A549 (cell line): ENCODE results near the gene TSPAN8. TPM values are rescaled to one million over a fixed set of nuclear protein-coding genes. Genes with fewer than 3 reads are reported as not detected.

Experiments used
- ATAC-seq, 2 experiments: fragments of 200-7000 bp in 1 of 2; fragments of >200 bp in 1 of 2; cut with Nextera tagmentation in 1 of 2; cut with Tn5 transposase in 1 of 2; 3 replicates each; pipeline versions ENCODE4 v1.8.0 to v1.9.1; 2018 to 2020; ENCODE audit warnings: mild to moderate bottlenecking in 1 of 2, moderate library complexity in 1 of 2
- CTCF ChIA-PET: fragments of 300-600 bp; sonication (Branson Sonifier 250); formaldehyde crosslinking; extraction: SDS; loops from one replicate; lab custom pipeline; 2021; ENCODE audit warnings: antibody characterized with exemption, inconsistent platforms; lab: Yijun Ruan, JAX
- POLR2A ChIA-PET: fragments of 350-600 bp; formaldehyde crosslinking; extraction: SDS; loops from one replicate; lab custom pipeline; 2021; ENCODE audit warnings: antibody characterized with exemption, inconsistent platforms; lab: Yijun Ruan, JAX
- DNase-seq, 2 experiments: peaks; one replicate each; pipeline versions ENCODE4 v3.0.0 to v3.0.0-alpha.2; 2011 to 2016; ENCODE audit warnings: low read depth in 1 of 2, low spot score in 1 of 2
- FAIRE-seq: peaks from 2 replicates; lab custom pipeline; 2011; peaks lifted over from hg19 to GRCh38; lab: Jason Lieb, UNC
- H3K27ac ChIP-seq, 2 experiments: fragments of >200 bp; sonication (Bioruptor Twin); formaldehyde crosslinking; 3 replicates each; pipeline ENCODE4 v1.5.1; 2016 to 2017
- H3K4me1 ChIP-seq: fragments of >200 bp; sonication (Bioruptor Twin); formaldehyde crosslinking; 3 replicates; pipeline ENCODE4 v1.6.1; 2016
- H3K4me2 ChIP-seq: fragments of >200 bp; sonication (Bioruptor Twin); formaldehyde crosslinking; 3 replicates; pipeline ENCODE4 v1.6.1; 2016
- H3K4me3 ChIP-seq: fragments of >200 bp; sonication (Bioruptor Twin); formaldehyde crosslinking; 3 replicates; pipeline ENCODE4 v1.5.1; 2016
- H3K9me3 ChIP-seq: fragments of >200 bp; sonication (Bioruptor Twin); formaldehyde crosslinking; 3 replicates; pipeline ENCODE4 v1.6.1; 2016
- ATOH8 ChIP-seq: fragments of 250-450 bp; sonication (Bioruptor Pico); IDR thresholded peaks from 2 replicates; pipeline ENCODE4 v1.5.0; 2020; ENCODE audit warnings: low read depth, mild to moderate bottlenecking, moderate library complexity
- BCL3 ChIP-seq: fragments of >200 bp; sonication (Bioruptor Twin); formaldehyde crosslinking; IDR thresholded peaks from 3 replicates; pipeline ENCODE4 v1.6.1; 2016
- BHLHE40 ChIP-seq: IDR thresholded peaks from 2 replicates; pipeline ENCODE4 v1.6.1; 2012; ENCODE audit warnings: low read depth, low read length, inconsistent platforms
- CBX2 ChIP-seq: fragments of 200-600 bp; sonication (generic); IDR thresholded peaks from 2 replicates; pipeline ENCODE4 v1.6.1; 2016; ENCODE audit warnings: low read depth, mild to moderate bottlenecking, borderline replicate concordance
- CBX8 ChIP-seq: fragments of 200-600 bp; sonication (generic); IDR thresholded peaks from 2 replicates; pipeline ENCODE4 v1.6.1; 2016
- CEBPB ChIP-seq, 2 experiments: fragments of >200 bp in 1 of 2; sonication (Bioruptor Twin) in 1 of 2; formaldehyde crosslinking in 1 of 2; IDR thresholded peaks; 2 replicates each; pipeline ENCODE4 v1.6.1; 2012 to 2016
- CHD2 ChIP-seq: fragments of 150-350 bp; IDR thresholded peaks from 2 replicates; pipeline ENCODE4 v1.6.1; 2014; ENCODE audit warnings: low read length; ENCODE audit not compliant: partially characterized antibody
- CHD4 ChIP-seq: fragments of 200-600 bp; sonication (generic); IDR thresholded peaks from 2 replicates; pipeline ENCODE4 v1.6.1; 2016; ENCODE audit warnings: antibody characterized with exemption, mild to moderate bottlenecking, borderline replicate concordance
- CTCF ChIP-seq: fragments of >200 bp; sonication (Bioruptor Twin); formaldehyde crosslinking; IDR thresholded peaks from 3 replicates; pipeline ENCODE4 v1.5.1; 2016
- E2F6 ChIP-seq: IDR thresholded peaks from 2 replicates; pipeline ENCODE4 v1.6.1; 2012; ENCODE audit warnings: low read depth, borderline replicate concordance
- EHMT2 ChIP-seq: fragments of 200-600 bp; sonication (generic); IDR thresholded peaks from 2 replicates; pipeline ENCODE4 v1.6.1; 2016; ENCODE audit warnings: antibody characterized with exemption, low read depth, mild to moderate bottlenecking, moderate library complexity
- FOSB ChIP-seq: fragments of 250-450 bp; sonication (Bioruptor Pico); IDR thresholded peaks from 2 replicates; pipeline ENCODE4 v1.5.0; 2020; ENCODE audit warnings: mild to moderate bottlenecking, moderate library complexity
- FOSL2 ChIP-seq, 2 experiments: fragments of 450-650 bp in 1 of 2; fragments of >200 bp in 1 of 2; sonication (Bioruptor Twin) in 1 of 2; formaldehyde crosslinking; IDR thresholded peaks; 2 replicates each; pipeline versions ENCODE4 v1.5.0 to v1.6.1; 2016 to 2020; ENCODE audit warnings: mild to moderate bottlenecking in 1 of 2, moderate library complexity in 1 of 2
- GATA3 ChIP-seq: IDR thresholded peaks from 2 replicates; pipeline ENCODE4 v1.6.1; 2012; ENCODE audit warnings: borderline replicate concordance
- HDAC2 ChIP-seq: fragments of 200-600 bp; sonication (generic); IDR thresholded peaks from 2 replicates; pipeline ENCODE4 v1.6.1; 2016
- HOXB13 ChIP-seq: fragments of 250-450 bp; sonication (Bioruptor Pico); IDR thresholded peaks from 2 replicates; pipeline ENCODE4 v1.5.0; 2020; ENCODE audit warnings: low read depth, mild to moderate bottlenecking, moderate library complexity
- KDM5A ChIP-seq: fragments of 200-600 bp; sonication (generic); IDR thresholded peaks from 2 replicates; pipeline ENCODE4 v1.6.1; 2016; ENCODE audit warnings: antibody characterized with exemption, mild to moderate bottlenecking
- MAFK ChIP-seq: fragments of 450-650 bp; IDR thresholded peaks from 2 replicates; pipeline ENCODE4 v1.6.1; 2014; ENCODE audit not compliant: partially characterized antibody
- MYC ChIP-seq: IDR thresholded peaks from 2 replicates; pipeline ENCODE4 v1.6.1; 2012; ENCODE audit warnings: mild to moderate bottlenecking, inconsistent platforms, low read length, improper control_type of control experiment, borderline replicate concordance
- NPAS2 ChIP-seq: fragments of 250-450 bp; sonication (Bioruptor Pico); IDR thresholded peaks from 2 replicates; pipeline ENCODE4 v1.8.0; 2022; ENCODE audit warnings: mild to moderate bottlenecking, moderate library complexity, borderline replicate concordance
- NR3C1 ChIP-seq: fragments of >200 bp; sonication (Bioruptor Twin); formaldehyde crosslinking; IDR thresholded peaks from 3 replicates; pipeline ENCODE4 v1.6.1; 2017
- RARB ChIP-seq: fragments of 250-450 bp; sonication (Bioruptor Pico); IDR thresholded peaks from 2 replicates; pipeline ENCODE4 v1.8.0; 2021; ENCODE audit warnings: mild to moderate bottlenecking, moderate library complexity
- TFCP2L1 ChIP-seq: fragments of 250-450 bp; sonication (Bioruptor Pico); IDR thresholded peaks from 2 replicates; pipeline ENCODE4 v1.5.0; 2021; ENCODE audit warnings: mild to moderate bottlenecking
- ZC3H11A ChIP-seq: fragments of 450-650 bp; IDR thresholded peaks from 2 replicates; pipeline ENCODE4 v1.6.1; 2014; ENCODE audit warnings: antibody characterized with exemption, mild to moderate bottlenecking
- ZFP36 ChIP-seq: fragments of 450-650 bp; IDR thresholded peaks from 2 replicates; pipeline ENCODE4 v1.6.1; 2014; ENCODE audit warnings: borderline replicate concordance; ENCODE audit not compliant: partially characterized antibody
- ZNF302 ChIP-seq: fragments of 250-450 bp; sonication (Bioruptor Pico); IDR thresholded peaks from 2 replicates; pipeline ENCODE4 v1.9.0; 2021; ENCODE audit warnings: inconsistent platforms, mild to moderate bottlenecking, moderate library complexity
- WGBS: methylation state at CpG from one replicate; pipeline ENCODE4 v1.1.6; 2017; ENCODE audit errors: missing lambda C conversion rate; 5-methylcytosine and 5-hydroxymethylcytosine counted together
- polyA plus RNA-seq, 4 experiments: library from polyadenylated mRNA; depleted of rRNA in 3 of 4; stranded (reverse); fragments of >200 nt; fragmentation: RNase III in 1 of 4; extraction: RNeasy Plus Mini Kit Qiagen cat#74134 plus additional on column Dnase treatment in 1 of 4; gene quantifications; 2 replicates in 3 of 4; 3 replicates in 1 of 4; pipeline ENCODE4 v1.2.3, GENCODE V29; 2011 to 2017
- TF ChIP-seq, protein P1 (sequence below): IDR thresholded peaks from 2 replicates; pipeline ENCODE4 v1.6.1; 2012
- TF ChIP-seq, protein P2 (sequence below): fragments of 250-450 bp; sonication (Bioruptor Pico); IDR thresholded peaks from 2 replicates; pipeline ENCODE4 v1.5.0; 2021; ENCODE audit warnings: mild to moderate bottlenecking, moderate library complexity, borderline replicate concordance

TSPAN8 gene
- polyA plus RNA-seq, 2 of the 4 experiments (the other 2 are of a cell fraction) = 0.16 TPM; not detected in 1

DNA sequence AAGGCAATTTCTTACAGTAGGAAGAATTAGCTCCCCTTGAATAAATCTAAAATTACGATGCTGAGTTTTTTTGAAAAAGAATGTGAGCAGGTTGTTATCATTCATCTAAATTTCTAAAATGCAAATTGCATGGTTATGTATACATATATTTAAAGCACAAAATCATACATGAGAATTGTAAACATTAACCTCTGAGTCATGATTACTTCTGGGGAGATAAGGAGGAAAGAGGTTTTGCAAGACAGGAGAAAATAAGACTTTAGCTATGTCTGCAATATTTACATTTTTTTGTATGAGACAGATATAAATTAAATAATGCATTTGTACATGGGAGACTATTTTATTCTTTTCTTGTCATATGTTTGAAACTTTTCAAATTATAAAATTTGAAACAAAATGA, 72.2 kb downstream of the TSPAN8 start:
- H3K9me3 ChIP-seq = no peaks in the 10 kb centered on the region
- no peak for TF ChIP-seq HOXB13
- TF ChIP-seq CHD2 = no peak
- TF ChIP-seq HDAC2 = no peak
- TF ChIP-seq CHD4 = no peak
- TF ChIP-seq ZNF302 (CRISPR knock-in tag) = no peak
- no peak for TF ChIP-seq FOSL2 (IDR thresholded peaks at IDR 0.05)
- no peak for TF ChIP-seq FOSL2 (CRISPR knock-in tag; IDR thresholded peaks at IDR 0.05)
- TF ChIP-seq GATA3 = no peak
- no peak for TF ChIP-seq CBX8
- TF ChIP-seq KDM5A = no peak
- TF ChIP-seq NR3C1 = no peak
- TF ChIP-seq, protein P1, sequence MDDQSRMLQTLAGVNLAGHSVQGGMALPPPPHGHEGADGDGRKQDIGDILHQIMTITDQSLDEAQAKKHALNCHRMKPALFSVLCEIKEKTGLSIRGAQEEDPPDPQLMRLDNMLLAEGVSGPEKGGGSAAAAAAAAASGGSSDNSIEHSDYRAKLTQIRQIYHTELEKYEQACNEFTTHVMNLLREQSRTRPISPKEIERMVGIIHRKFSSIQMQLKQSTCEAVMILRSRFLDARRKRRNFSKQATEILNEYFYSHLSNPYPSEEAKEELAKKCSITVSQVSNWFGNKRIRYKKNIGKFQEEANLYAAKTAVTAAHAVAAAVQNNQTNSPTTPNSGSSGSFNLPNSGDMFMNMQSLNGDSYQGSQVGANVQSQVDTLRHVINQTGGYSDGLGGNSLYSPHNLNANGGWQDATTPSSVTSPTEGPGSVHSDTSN = no peak
- TF ChIP-seq, protein P2, sequence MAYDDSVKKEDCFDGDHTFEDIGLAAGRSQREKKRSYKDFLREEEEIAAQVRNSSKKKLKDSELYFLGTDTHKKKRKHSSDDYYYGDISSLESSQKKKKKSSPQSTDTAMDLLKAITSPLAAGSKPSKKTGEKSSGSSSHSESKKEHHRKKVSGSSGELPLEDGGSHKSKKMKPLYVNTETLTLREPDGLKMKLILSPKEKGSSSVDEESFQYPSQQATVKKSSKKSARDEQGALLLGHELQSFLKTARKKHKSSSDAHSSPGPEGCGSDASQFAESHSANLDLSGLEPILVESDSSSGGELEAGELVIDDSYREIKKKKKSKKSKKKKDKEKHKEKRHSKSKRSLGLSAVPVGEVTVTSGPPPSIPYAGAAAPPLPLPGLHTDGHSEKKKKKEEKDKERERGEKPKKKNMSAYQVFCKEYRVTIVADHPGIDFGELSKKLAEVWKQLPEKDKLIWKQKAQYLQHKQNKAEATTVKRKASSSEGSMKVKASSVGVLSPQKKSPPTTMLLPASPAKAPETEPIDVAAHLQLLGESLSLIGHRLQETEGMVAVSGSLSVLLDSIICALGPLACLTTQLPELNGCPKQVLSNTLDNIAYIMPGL (CRISPR knock-in tag) = no peak
- no peak for TF ChIP-seq ZC3H11A
- no peak for TF ChIP-seq ZFP36
- no peak for TF ChIP-seq NPAS2
- TF ChIP-seq BCL3 = no peak
- TF ChIP-seq E2F6 = no peak
- TF ChIP-seq, all 56 proteins: peak for 0
- no peak for ATAC-seq
- no peak for DNase-seq
- WGBS = 5% methylated on average over 1 of the region's 1 CpG
- FAIRE-seq = no peak
- ChIA-PET POLR2A (no interaction called here), CTCF (interaction anchor here (1.1 kb wide), 1 partner anchor 50 kb away, joined by 3 read pairs; no protein-coding TSS in a partner anchor)
- H3K4me1 ChIP-seq = no peaks in the 10 kb centered on the region
- no peak overlapping the region for H3K4me2 ChIP-seq
- H3K27ac ChIP-seq = no peak overlapping the region
- no peak overlapping the region for H3K4me3 ChIP-seq

GRCh38 chr12:71075743-71076142, 82.1 kb downstream of the TSPAN8 start:
- Histone ChIP-seq H3K4me3 (no peak overlapping the region), H3K4me1 (no peaks in the 10 kb centered on the region), H3K27ac (no peak overlapping the region), H3K9me3 (no peaks in the 10 kb centered on the region), H3K4me2 (no peak overlapping the region)
- ChIA-PET CTCF (no interaction called here), POLR2A (no interaction called here)
- DNase-seq = no peak
- no peak for ATAC-seq
- TF ChIP-seq RARB (CRISPR knock-in tag) (no peak), FOSB (CRISPR knock-in tag) (no peak), KDM5A (no peak), CEBPB (IDR thresholded peaks at IDR 0.05) (no peak), EHMT2 (no peak), MAFK (no peak), NPAS2 (no peak), HOXB13 (no peak), BHLHE40 (no peak), E2F6 (no peak), HDAC2 (no peak), CHD4 (no peak), ATOH8 (CRISPR knock-in tag) (no peak), MYC (no peak), ZC3H11A (no peak), CTCF (no peak), TFCP2L1 (CRISPR knock-in tag) (no peak), CBX2 (no peak), ZFP36 (no peak)
- TF ChIP-seq, protein P1 = no peak
- 27% methylated on average over 2 of the region's 2 CpGs for WGBS
- FAIRE-seq = no peak
